HepG2 (cell line): ENCODE measurements around the gene BLVRB. TPM values are rescaled to one million over a fixed set of nuclear protein-coding genes. Genes with fewer than 3 reads are reported as not detected.
A peak's percentile ranks its signal among the peaks of the same experiment; 100 is the strongest.

Experiments
- BCLAF1 ChIP-seq: fragments of 450-650 bp; IDR thresholded peaks from 2 replicates; pipeline ENCODE4 v1.6.1; 2017; ENCODE audit warnings: mild to moderate bottlenecking
- CREB1 ChIP-seq, 2 experiments: fragments of 450-650 bp in 1 of 2; IDR thresholded peaks; 2 replicates each; pipeline ENCODE4 v1.6.1; 2016 to 2017; ENCODE audit warnings: control low read depth in 1 of 2, mild to moderate bottlenecking in 1 of 2, missing compliant biosample characterization in 1 of 2, missing genetic modification characterization in 1 of 2
- HIVEP1 ChIP-seq: sonication (generic); formaldehyde crosslinking; IDR thresholded peaks from 2 replicates; pipeline ENCODE4 v1.4.0; 2020; ENCODE audit warnings: mild to moderate bottlenecking, missing genetic modification reagents
- LBX2 ChIP-seq: sonication (generic); formaldehyde crosslinking; IDR thresholded peaks from 2 replicates; pipeline ENCODE4 v1.5.0; 2020; ENCODE audit warnings: missing genetic modification reagents, mild to moderate bottlenecking, borderline replicate concordance
- NCOA1 ChIP-seq: sonication (generic); formaldehyde crosslinking; IDR thresholded peaks from 2 replicates; pipeline ENCODE4 v1.9.0; 2021; ENCODE audit warnings: missing genetic modification reagents
- RARA ChIP-seq: IDR thresholded peaks from 2 replicates; pipeline ENCODE4 v1.6.1; 2016; ENCODE audit warnings: missing genetic modification reagents, missing compliant biosample characterization
- SMC3 ChIP-seq: IDR thresholded peaks from 2 replicates; pipeline ENCODE4 v1.6.1; 2011; ENCODE audit warnings: low read length, improper control_type of control experiment
- SP1 ChIP-seq, 2 experiments: fragments of 450-650 bp in 1 of 2; sonication (generic) in 1 of 2; formaldehyde crosslinking in 1 of 2; IDR thresholded peaks; 2 replicates each; pipeline versions ENCODE4 v1.4.0 to v1.6.1; 2016 to 2020; ENCODE audit warnings: missing genetic modification reagents in 1 of 2
- ZIK1 ChIP-seq: sonication (generic); formaldehyde crosslinking; IDR thresholded peaks from 2 replicates; pipeline ENCODE4 v1.5.0; 2020; ENCODE audit warnings: mild to moderate bottlenecking, low read depth, missing genetic modification reagents, borderline replicate concordance
- ZKSCAN5 ChIP-seq: sonication (generic); formaldehyde crosslinking; IDR thresholded peaks from 2 replicates; pipeline ENCODE4 v1.5.1; 2020; ENCODE audit warnings: mild to moderate bottlenecking, missing genetic modification reagents
- ZNF17 ChIP-seq: sonication (generic); formaldehyde crosslinking; IDR thresholded peaks from 2 replicates; pipeline ENCODE4 v1.5.0; 2020; ENCODE audit warnings: mild to moderate bottlenecking, missing genetic modification reagents
- ZNF224 ChIP-seq: sonication (generic); formaldehyde crosslinking; IDR thresholded peaks from 2 replicates; pipeline ENCODE4 v1.5.0; 2020; ENCODE audit warnings: mild to moderate bottlenecking, missing genetic modification reagents
- ZNF232 ChIP-seq: sonication (generic); formaldehyde crosslinking; IDR thresholded peaks from 2 replicates; pipeline ENCODE4 v1.4.0; 2020; ENCODE audit warnings: missing genetic modification reagents, borderline replicate concordance
- ZNF740 ChIP-seq: sonication (generic); formaldehyde crosslinking; IDR thresholded peaks from 2 replicates; pipeline ENCODE4 v1.4.0; 2020; ENCODE audit warnings: missing genetic modification reagents
- polyA plus RNA-seq, 8 experiments: library from polyadenylated mRNA; depleted of rRNA in 3 of 8; stranded (reverse) in 7 of 8; unstranded in 1 of 8; fragments of >200 nt; fragmentation: Illumina TruSeq in 4 of 8; extraction: Trizol in 4 of 8; gene quantifications; 2 replicates each; pipeline versions ENCODE4 v1.2.1 to v1.2.3, GENCODE V29; 2011 to 2016; ENCODE audit warnings: low read depth in 4 of 8, missing spikeins in 1 of 8, mixed read lengths in 1 of 8; ENCODE audit not compliant: insufficient read depth in 1 of 8
- total RNA-seq, 5 experiments: library from RNA; depleted of rRNA; stranded (reverse); fragments of >200 nt; fragmentation: Illumina TruSeq; extraction: Trizol; gene quantifications; 2 replicates each; pipeline ENCODE4 v1.2.3, GENCODE V29; 2016; ENCODE audit warnings: low read depth in 1 of 5
- TF ChIP-seq, protein P1 (sequence below): sonication (generic); formaldehyde crosslinking; IDR thresholded peaks from 2 replicates; pipeline ENCODE4 v1.9.0; 2022; ENCODE audit warnings: low read depth, missing genetic modification reagents

BLVRB gene
- total and polyA plus RNA-seq, 2 of the 13 experiments (the other 11 are each of a cell fraction or from before 2014, with no cell fraction given): 25.9 to 51.4 TPM

GRCh38 chr19:40466219-40466984, 857 bp upstream of the BLVRB start (continued):
- 0 out of 2 replicates have a peak, but pooled peaks have one; percentile 69 for TF ChIP-seq ZIK1 (CRISPR knock-in tag)
- TF ChIP-seq ZNF17: no peak
- TF ChIP-seq LBX2: no peak
- peak; percentile 46 for TF ChIP-seq CREB1 (IDR thresholded peaks at IDR 0.05)
- TF ChIP-seq CREB1 (CRISPR knock-in tag; IDR thresholded peaks at IDR 0.05): no peak
- TF ChIP-seq NCOA1 (CRISPR knock-in tag): no peak
- no peak for TF ChIP-seq ZKSCAN5 (CRISPR knock-in tag)
- no peak for TF ChIP-seq ZNF224 (CRISPR knock-in tag)
- TF ChIP-seq RARA (CRISPR knock-in tag): 0 out of 2 replicates have a peak, but pooled peaks have one; percentile 22
- no peak for TF ChIP-seq ZNF232 (CRISPR knock-in tag)
- no peak for TF ChIP-seq SP1 (IDR thresholded peaks at IDR 0.05)
- no peak for TF ChIP-seq SP1 (CRISPR knock-in tag; IDR thresholded peaks at IDR 0.05)
- TF ChIP-seq HIVEP1 (CRISPR knock-in tag): 0 out of 2 replicates have a peak, but pooled peaks have one; percentile 34
- TF ChIP-seq ZNF740 (CRISPR knock-in tag): no peak
- no peak for TF ChIP-seq BCLAF1
- TF ChIP-seq SMC3: 0 out of 2 replicates have a peak, but pooled peaks have one; percentile 5
- TF ChIP-seq, protein P1, sequence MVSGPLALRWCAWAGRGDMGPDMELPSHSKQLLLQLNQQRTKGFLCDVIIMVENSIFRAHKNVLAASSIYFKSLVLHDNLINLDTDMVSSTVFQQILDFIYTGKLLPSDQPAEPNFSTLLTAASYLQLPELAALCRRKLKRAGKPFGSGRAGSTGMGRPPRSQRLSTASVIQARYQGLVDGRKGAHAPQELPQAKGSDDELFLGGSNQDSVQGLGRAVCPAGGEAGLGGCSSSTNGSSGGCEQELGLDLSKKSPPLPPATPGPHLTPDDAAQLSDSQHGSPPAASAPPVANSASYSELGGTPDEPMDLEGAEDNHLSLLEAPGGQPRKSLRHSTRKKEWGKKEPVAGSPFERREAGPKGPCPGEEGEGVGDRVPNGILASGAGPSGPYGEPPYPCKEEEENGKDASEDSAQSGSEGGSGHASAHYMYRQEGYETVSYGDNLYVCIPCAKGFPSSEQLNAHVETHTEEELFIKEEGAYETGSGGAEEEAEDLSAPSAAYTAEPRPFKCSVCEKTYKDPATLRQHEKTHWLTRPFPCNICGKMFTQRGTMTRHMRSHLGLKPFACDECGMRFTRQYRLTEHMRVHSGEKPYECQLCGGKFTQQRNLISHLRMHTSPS (CRISPR knock-in tag): 0 out of 2 replicates have a peak, but pooled peaks have one; percentile 15
